Measurements from ENCODE around the gene ATP8B1. TPM values are rescaled to one million over a fixed set of nuclear protein-coding genes. Genes with fewer than 3 reads are reported as not detected.

Gene ATP8B1
- total and polyA plus RNA-seq, 2 of the 8 experiments (the other 6 are each of a cell fraction or from before 2014, with no cell fraction given) = 1.1 to 4.6 TPM

DNA sequence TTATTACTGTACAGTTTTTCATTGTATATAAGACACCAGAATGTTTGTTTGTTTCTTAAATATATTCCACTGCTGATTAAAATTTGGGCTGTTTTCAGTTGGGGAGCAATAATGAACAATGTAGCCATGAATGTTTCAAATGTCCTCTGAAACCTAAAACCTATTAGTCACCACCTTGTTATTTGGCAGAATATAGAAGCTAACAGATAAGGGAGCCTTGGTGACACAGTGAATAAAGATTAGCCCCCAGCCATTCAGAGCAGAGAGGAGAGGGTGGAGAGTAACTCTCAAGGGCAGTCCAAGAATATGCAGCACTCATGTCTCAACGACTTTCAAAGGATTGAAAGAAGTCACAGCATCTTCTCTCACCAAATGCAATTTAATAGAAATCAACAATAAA lies 43.1 kb upstream of the ATP8B1 start:
- Histone ChIP-seq H3K9ac (replicated peaks in 1 of 4; ENCODE audit: extremely low read depth in 1 of 4, low read depth in 3 of 4, low read length in 3 of 4) (no peak overlapping the region), H2BK15ac (ENCODE audit: low read length) (no peak overlapping the region), H3K4ac (replicated peaks; ENCODE audit: insufficient read length, low read depth, low read length) (no peak overlapping the region), H3K23ac (ENCODE audit: insufficient read length) (no peak overlapping the region), H4K5ac (ENCODE audit: insufficient read length, low read depth, low read length) (no peak overlapping the region), H2AK5ac (ENCODE audit: low read depth, low read length) (no peak overlapping the region), H2BK5ac (ENCODE audit: low read depth, low read length) (no peak overlapping the region), H3K79me2 (ENCODE audit: control insufficient read depth in 1 of 2, insufficient read depth in 2 of 2, low read length in 2 of 2) (no peaks in the 10 kb centered on the region), H3K14ac (ENCODE audit: insufficient read length) (no peak overlapping the region), H3K27me3 (replicated peaks in 1 of 4; ENCODE audit: control insufficient read depth in 3 of 4, extremely low read depth in 1 of 4, insufficient read depth in 3 of 4, low read length in 3 of 4) (no peaks in the 10 kb centered on the region), H3K27ac (ENCODE audit: low read depth, low read length) (no peak overlapping the region), H4K20me1 (replicated peaks in 1 of 2; ENCODE audit: control insufficient read depth in 1 of 2, insufficient read depth in 2 of 2, low read length in 2 of 2) (no peaks in the 10 kb centered on the region), H2BK20ac (ENCODE audit: low read length) (no peak overlapping the region), H3K9me3 (ENCODE audit: insufficient read depth in 2 of 2, low read depth in 1 of 2, low read length in 1 of 2) (no peaks in the 10 kb centered on the region), H3K79me1 (ENCODE audit: low read depth, low read length) (no peaks in the 10 kb centered on the region), H3K4me1 (replicated peaks in 1 of 4; ENCODE audit: control insufficient read depth in 3 of 4, insufficient read depth in 4 of 4, low read length in 3 of 4) (no peaks in the 10 kb centered on the region), H3K4me3 (ENCODE audit: extremely low read depth in 1 of 4, insufficient read depth in 2 of 4, low read depth in 3 of 4, low read length in 4 of 4) (no peak overlapping the region), H3K23me2 (ENCODE audit: low read depth, low read length) (no peaks in the 10 kb centered on the region; the same call in 1 of the 2 replicates), H2AFZ (ENCODE audit: low read length) (no peak overlapping the region), H3K4me2 (ENCODE audit: insufficient read depth in 1 of 2, low read depth in 2 of 2, low read length in 2 of 2) (no peak overlapping the region), H3K56ac (replicated peaks; ENCODE audit: insufficient read length, low read depth, low read length) (no peak overlapping the region), H2BK120ac (replicated peaks; ENCODE audit: low read depth, low read length) (no peak overlapping the region), H4K8ac (ENCODE audit: extremely low read depth, insufficient read depth, low read length) (no peak overlapping the region), H4K91ac (replicated peaks; ENCODE audit: insufficient read length, low read length) (no peak overlapping the region), H3K18ac (ENCODE audit: extremely low read depth, low read length) (no peak overlapping the region), H3K36me3 (ENCODE audit: control insufficient read depth in 2 of 4, insufficient read depth in 4 of 4, low read length in 3 of 4) (no peaks in the 10 kb centered on the region), H2BK12ac (ENCODE audit: low read depth, low read length) (no peak overlapping the region)
- FAIRE-seq (no peak), DNase-seq (ENCODE audit: low read depth in 1 of 2, low spot score in 2 of 2) (no peak)
- ChIA-PET POLR2A (ENCODE audit: partially characterized antibody) (no interaction called here), CTCF (ENCODE audit: partially characterized antibody) (interaction anchor here (1.7 to 5.7 kb wide), 2 partner anchors 8 to 13 kb away, joined by 4 to 25 read pairs; no protein-coding TSS in a partner anchor)
- 93% methylated on average over 1 of the region's 1 CpG; no CpG with 5 or more reads in 1 of the 2 experiments for WGBS, 2 experiments (ENCODE audit: extremely low coverage in 1 of 2, insufficient coverage in 1 of 2, insufficient read length in 1 of 2, insufficient replicate concordance in 2 of 2, low coverage in 1 of 2, low lambda C conversion rate in 2 of 2, missing lambda C conversion rate in 1 of 2)
- TF ChIP-seq SIN3A (conservative IDR thresholded peaks at IDR 0.05 in 1 of 2, IDR thresholded peaks at IDR 0.05 in 1 of 2; ENCODE audit: low read depth in 1 of 2, low read length in 2 of 2) (no peak), TCF12 (IDR thresholded peaks at IDR 0.05; ENCODE audit: low read depth, low read length) (no peak), CBX5 (IDR thresholded peaks at IDR 0.05; ENCODE audit: low read depth, low read length) (no peak), PHF8 (conservative IDR thresholded peaks at IDR 0.05; ENCODE audit: low read depth, low read length) (no peak), POU5F1 (IDR thresholded peaks at IDR 0.05; ENCODE audit: low read depth, low read length) (no peak), CREB1 (IDR thresholded peaks at IDR 0.05) (no peak), BRCA1 (IDR thresholded peaks at IDR 0.05; ENCODE audit: low read depth, low read length) (no peak), RBBP5 (IDR thresholded peaks at IDR 0.05; ENCODE audit: borderline replicate concordance, low read depth, low read length) (no peak), KDM4A (IDR thresholded peaks at IDR 0.05; ENCODE audit: low read depth, low read length, severe bottlenecking) (no peak), GTF2F1 (IDR thresholded peaks at IDR 0.05; ENCODE audit: borderline replicate concordance, low read depth, low read length) (no peak), TAF7 (optimal IDR thresholded peaks at IDR 0.05; ENCODE audit: borderline replicate concordance, low read depth, low read length) (no peak)
- TF ChIP-seq, protein P1, sequence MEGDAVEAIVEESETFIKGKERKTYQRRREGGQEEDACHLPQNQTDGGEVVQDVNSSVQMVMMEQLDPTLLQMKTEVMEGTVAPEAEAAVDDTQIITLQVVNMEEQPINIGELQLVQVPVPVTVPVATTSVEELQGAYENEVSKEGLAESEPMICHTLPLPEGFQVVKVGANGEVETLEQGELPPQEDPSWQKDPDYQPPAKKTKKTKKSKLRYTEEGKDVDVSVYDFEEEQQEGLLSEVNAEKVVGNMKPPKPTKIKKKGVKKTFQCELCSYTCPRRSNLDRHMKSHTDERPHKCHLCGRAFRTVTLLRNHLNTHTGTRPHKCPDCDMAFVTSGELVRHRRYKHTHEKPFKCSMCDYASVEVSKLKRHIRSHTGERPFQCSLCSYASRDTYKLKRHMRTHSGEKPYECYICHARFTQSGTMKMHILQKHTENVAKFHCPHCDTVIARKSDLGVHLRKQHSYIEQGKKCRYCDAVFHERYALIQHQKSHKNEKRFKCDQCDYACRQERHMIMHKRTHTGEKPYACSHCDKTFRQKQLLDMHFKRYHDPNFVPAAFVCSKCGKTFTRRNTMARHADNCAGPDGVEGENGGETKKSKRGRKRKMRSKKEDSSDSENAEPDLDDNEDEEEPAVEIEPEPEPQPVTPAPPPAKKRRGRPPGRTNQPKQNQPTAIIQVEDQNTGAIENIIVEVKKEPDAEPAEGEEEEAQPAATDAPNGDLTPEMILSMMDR (IDR thresholded peaks at IDR 0.05; ENCODE audit: control extremely low read depth in 1 of 3, insufficient read depth in 1 of 3, low read depth in 1 of 3, low read length in 3 of 3) = no peak

Measured in H1 (cell line).